ENCODE data around the gene TGM1. TPM values are rescaled to one million over a fixed set of nuclear protein-coding genes. Genes with fewer than 3 reads are reported as not detected.

The TGM1 gene
- total and polyA plus RNA-seq, 10 of the 15 experiments (the other 5 are each of a cell fraction or from before 2014, with no cell fraction given): 0.05 to 5.9 (median 1.8) TPM

DNA sequence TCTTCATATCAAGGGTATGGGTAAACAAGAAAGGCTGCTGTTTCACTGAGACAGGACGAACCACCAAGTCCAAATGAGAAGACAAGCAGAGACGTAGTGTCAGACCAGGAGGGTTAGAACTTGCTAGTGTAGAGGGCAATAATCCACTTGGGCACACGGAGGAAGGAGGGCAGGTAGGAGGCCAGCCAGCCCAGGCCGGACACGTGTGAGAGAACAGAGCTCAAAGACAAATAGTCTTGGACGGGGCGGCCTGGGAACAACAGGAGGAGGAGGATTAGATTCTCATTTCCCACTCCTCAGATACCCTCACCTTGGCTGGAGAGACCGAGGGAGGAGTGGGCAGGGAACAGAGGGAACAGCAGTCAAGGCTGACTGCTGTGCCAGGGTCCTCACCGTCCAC lies 27.8 kb upstream of the TGM1 start (continued):
- TF ChIP-seq SMAD5 (IDR thresholded peaks at IDR 0.05; ENCODE audit: low read depth): no peak
- TF ChIP-seq SP1 (IDR thresholded peaks at IDR 0.05; ENCODE audit: low read depth, low read length): no peak
- no peak for TF ChIP-seq GATAD2B (conservative IDR thresholded peaks at IDR 0.05; ENCODE audit: low read depth)
- no peak for TF ChIP-seq SREBF1 (IDR thresholded peaks at IDR 0.05; ENCODE audit: low read length)

- 38% methylated on average over 6 of the region's 6 CpGs for WGBS (ENCODE audit: insufficient coverage, insufficient replicate concordance, low lambda C conversion rate, missing lambda C conversion rate)
- ATAC-seq (peak; percentile 95), DNase-seq (ENCODE audit: low read depth, low spot score) (no peak), FAIRE-seq (no peak)
- Histone ChIP-seq H3K9ac (ENCODE audit: control insufficient read depth, insufficient read depth, low read length) (no peak overlapping the region), H3K9me3 (replicated peaks; ENCODE audit: control insufficient read depth, insufficient read depth, low read length) (no peaks in the 10 kb centered on the region), H3K4me3 (no peak overlapping the region), H3K36me3 (ENCODE audit: control insufficient read depth in 2 of 2, insufficient read depth in 2 of 2, low read length in 1 of 2) (peaks cover 12 to 26% of the 10 kb centered on the region in 2 experiments), H2AFZ (ENCODE audit: control insufficient read depth, low read depth, low read length) (no peak overlapping the region), H3K4me1 (ENCODE audit: control insufficient read depth, insufficient read depth, low read length) (peaks cover 11% of the 10 kb centered on the region), H3K27me3 (replicated peaks in 1 of 2; ENCODE audit: control insufficient read depth in 2 of 2, insufficient read depth in 2 of 2, low read length in 1 of 2) (no peaks in the 10 kb centered on the region), H3K79me2 (ENCODE audit: control insufficient read depth, insufficient read depth, low read length) (no peaks in the 10 kb centered on the region), H3K27ac (ENCODE audit: control insufficient read depth, insufficient read depth) (0 out of 2 replicates have a peak overlapping the region, but pooled peaks have one; percentile 24), H3K4me2 (ENCODE audit: control insufficient read depth, insufficient read depth) (peak overlapping the region; percentile 42), H4K20me1 (ENCODE audit: control insufficient read depth, insufficient read depth) (no peaks in the 10 kb centered on the region)
- POLR2A ChIA-PET: interaction anchor here (0.6 to 2.5 kb wide), 8 partner anchors 9 to 161 kb away, joined by 3 to 9 read pairs (median 5); partner anchors contain the start of genes CHMP4A and TINF2
- CTCF ChIA-PET: interaction anchor here (0.9 to 13.4 kb wide), 9 partner anchors 10 to 142 kb away, joined by 3 to 269 read pairs (median 5); partner anchors contain the start of genes CIDEB, DHRS1, NOP9 and RABGGTA
- RAD21 ChIA-PET (ENCODE audit: unreplicated experiment): interaction anchor here (0.9 to 3.0 kb wide), 5 partner anchors 10 to 74 kb away, joined by 4 to 16 read pairs (median 6); partner anchors contain the start of genes DHRS1, MDP1, NOP9 and TINF2
- intact Hi-C loops (cut with micrococcal nuclease; ENCODE audit: unreplicated experiment) (no loop called here), in situ Hi-C loops (cut with MboI) (no loop called here)
- SMC1A ChIA-PET (ENCODE audit: uncharacterized antibody, unreplicated experiment): interaction anchor here (0.6 to 3.0 kb wide), 10 partner anchors 8 to 48 kb away, joined by 3 to 18 read pairs (median 6); partner anchors contain the start of genes CIDEB, LTB4R2, RABGGTA and TINF2
- no TSS peak for BruUV-seq (replicated peaks)
- no peak for TF ChIP-seq REST (IDR thresholded peaks at IDR 0.05; ENCODE audit: low read depth, low read length)
- no peak for TF ChIP-seq NKRF (conservative IDR thresholded peaks at IDR 0.05)
- TF ChIP-seq ZZZ3 (IDR thresholded peaks at IDR 0.05; ENCODE audit: control insufficient read depth, insufficient read length, low read depth): no peak
- TF ChIP-seq CEBPB (IDR thresholded peaks at IDR 0.05; ENCODE audit: borderline replicate concordance in 1 of 2, low read depth in 2 of 2, low read length in 2 of 2): no peak
- TF ChIP-seq, protein P1, sequence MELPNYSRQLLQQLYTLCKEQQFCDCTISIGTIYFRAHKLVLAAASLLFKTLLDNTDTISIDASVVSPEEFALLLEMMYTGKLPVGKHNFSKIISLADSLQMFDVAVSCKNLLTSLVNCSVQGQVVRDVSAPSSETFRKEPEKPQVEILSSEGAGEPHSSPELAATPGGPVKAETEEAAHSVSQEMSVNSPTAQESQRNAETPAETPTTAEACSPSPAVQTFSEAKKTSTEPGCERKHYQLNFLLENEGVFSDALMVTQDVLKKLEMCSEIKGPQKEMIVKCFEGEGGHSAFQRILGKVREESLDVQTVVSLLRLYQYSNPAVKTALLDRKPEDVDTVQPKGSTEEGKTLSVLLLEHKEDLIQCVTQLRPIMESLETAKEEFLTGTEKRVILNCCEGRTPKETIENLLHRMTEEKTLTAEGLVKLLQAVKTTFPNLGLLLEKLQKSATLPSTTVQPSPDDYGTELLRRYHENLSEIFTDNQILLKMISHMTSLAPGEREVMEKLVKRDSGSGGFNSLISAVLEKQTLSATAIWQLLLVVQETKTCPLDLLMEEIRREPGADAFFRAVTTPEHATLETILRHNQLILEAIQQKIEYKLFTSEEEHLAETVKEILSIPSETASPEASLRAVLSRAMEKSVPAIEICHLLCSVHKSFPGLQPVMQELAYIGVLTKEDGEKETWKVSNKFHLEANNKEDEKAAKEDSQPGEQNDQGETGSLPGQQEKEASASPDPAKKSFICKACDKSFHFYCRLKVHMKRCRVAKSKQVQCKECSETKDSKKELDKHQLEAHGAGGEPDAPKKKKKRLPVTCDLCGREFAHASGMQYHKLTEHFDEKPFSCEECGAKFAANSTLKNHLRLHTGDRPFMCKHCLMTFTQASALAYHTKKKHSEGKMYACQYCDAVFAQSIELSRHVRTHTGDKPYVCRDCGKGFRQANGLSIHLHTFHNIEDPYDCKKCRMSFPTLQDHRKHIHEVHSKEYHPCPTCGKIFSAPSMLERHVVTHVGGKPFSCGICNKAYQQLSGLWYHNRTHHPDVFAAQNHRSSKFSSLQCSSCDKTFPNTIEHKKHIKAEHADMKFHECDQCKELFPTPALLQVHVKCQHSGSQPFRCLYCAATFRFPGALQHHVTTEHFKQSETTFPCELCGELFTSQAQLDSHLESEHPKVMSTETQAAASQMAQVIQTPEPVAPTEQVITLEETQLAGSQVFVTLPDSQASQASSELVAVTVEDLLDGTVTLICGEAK (IDR thresholded peaks at IDR 0.05; ENCODE audit: borderline replicate concordance): no peak
- peak; percentile 82 for TF ChIP-seq RUNX3 (IDR thresholded peaks at IDR 0.05; ENCODE audit: low read length)
- no peak for TF ChIP-seq CHD1 (IDR thresholded peaks at IDR 0.05; ENCODE audit: low read depth, low read length)
- TF ChIP-seq NR2C1 (IDR thresholded peaks at IDR 0.05): no peak
Observed at GRCh38 chr14:24289649-24290280, 26.8 kb upstream of the TGM1 start.
